LoVo (cell line): ENCODE measurements around the gene TMEM221.
A peak's percentile ranks its signal among the peaks of the same experiment; 100 is the strongest.

Experiments used
- DNase-seq: peaks from one replicate; pipeline ENCODE4 v3.0.0-alpha.2; 2016; ENCODE audit warnings: low spot score

The TMEM221 gene

DNA sequence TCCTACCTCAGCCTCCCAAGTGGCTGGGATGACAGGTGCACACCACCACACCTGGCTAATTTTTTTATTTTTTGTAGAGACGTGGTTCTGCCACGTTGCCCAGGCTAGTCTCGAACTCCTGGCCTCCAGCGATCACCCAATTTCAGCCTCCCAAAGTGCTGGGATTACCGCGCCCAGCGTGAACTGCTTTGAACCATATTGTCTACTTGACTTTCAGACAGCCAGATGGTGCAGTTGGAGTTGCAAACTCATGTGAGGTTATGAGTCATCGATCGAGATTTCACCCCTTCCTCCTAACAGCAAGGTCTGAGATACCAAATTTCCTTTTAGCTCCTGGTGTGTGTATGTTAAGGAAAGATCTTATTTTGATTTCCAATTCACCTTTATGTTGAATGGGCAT, 24.6 kb upstream of the TMEM221 start:
- no peak for DNase-seq

DNA sequence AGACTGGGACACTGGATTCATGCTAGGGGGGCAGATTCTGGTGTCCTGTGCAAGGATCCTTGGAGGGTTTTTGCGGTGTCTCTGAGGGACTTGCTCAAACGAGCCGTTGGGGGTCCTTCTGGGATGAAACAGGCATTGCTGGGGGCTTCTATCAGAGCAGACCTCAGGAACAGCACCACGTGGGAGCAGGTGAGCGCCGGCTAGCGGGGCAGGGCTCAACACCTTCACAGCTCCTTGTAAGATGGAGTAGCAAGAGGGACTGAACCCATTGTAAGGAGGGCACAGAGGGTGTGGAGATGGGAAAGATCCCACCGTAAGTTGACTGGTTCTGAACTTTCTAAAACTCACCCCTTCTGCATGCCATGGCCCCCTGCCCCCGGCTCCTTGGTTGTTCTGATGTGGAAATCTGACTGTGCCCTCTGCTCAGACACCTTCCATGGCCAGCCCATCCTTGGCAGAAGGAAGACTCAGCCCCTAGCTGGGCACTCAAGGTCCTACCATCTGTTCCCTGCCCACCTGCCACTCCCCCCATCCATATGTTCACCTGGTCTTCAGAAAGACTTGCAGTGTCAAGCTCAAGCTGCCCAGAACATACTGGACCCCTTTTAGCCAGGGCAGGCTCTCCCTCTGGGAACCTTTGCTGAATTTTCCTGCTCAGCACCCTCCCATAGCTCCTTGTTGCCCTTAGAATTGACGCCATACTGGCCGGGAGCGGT, 23.1 kb upstream of the TMEM221 start:
- DNase-seq = no peak

- DNase-seq = peak; percentile 96
These were observed 21.8 kb upstream of the TMEM221 start, which contains the start of gene SLC27A1 for GRCh38 chr19:17470068-17470841. Gene SLC27A1 (plus strand): TSS chr19:17470524. CDS start chr19:17470541, 17 bp downstream.

DNA sequence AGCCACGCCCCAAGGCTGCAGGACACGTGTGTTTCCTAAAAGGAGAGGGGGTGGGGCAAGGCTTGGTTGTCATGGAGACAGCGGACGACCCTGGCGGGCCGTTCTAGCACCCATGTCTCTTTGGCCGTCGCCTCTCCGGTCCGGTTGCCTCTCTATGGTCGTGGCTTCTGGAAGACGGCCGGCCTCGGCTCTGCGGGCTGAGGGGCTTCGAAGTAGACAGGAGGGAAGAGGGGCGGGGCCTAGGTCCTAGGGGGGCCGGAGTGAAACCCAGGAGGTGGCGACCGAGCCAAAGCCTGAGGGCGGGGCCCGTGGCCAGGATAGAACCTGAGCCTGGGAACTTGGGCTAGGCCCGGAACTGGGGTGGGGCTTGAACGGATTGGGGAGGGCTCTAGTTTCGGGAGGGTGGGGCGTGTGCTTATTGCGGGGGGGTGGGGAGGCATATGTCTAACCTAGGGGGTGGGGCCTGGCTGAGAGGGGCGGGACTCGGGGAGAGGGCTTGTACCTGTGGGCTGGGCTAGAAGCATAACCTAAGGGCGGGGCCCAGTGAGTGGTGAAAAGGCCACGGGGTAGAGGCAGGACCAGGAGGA, 21.1 kb upstream of the TMEM221 start:
- DNase-seq = peak; percentile 85

- DNase-seq = no peak
These were observed 20.6 kb upstream of the TMEM221 start for GRCh38 chr19:17469092-17469480.

DNA sequence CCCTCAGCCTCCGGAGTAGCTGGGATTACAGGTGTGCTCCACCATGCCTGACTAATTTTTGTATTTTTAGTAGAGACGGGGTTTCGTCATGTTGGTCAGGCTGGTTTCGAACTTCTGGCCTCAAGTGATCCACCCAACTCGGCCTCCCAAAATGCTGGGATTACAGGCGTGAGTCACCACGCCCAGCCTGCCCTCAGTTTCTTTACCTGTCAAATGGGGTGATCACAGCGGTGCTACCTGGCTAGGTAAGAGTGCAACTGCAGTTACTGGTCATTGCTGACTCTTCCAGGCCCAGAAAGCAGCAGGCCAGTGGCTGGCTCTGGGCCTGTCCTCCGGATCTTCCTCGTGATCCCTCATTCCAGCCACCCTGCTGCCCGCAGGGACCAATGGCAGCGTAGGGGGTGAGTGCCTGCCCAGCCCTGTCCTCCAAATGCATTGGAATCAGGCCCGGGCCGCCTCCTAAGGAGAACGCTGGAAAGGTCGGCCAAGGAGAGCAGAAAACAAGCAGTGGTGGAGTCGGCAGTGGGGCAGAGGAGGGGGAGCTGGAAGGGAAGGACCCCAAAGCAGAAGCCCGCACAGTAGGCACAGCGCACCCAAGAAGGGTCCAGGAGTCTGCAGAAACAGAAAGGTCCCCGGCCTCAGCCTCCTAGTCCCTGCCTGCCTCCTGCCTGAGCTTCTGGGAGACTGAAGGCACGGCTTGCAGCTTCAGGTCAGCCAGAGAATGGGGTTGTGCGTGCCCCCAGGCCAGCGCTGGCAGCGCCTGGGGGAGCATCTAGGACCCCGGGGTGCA, 20.0 kb upstream of the TMEM221 start:
- DNase-seq = no peak

DNA sequence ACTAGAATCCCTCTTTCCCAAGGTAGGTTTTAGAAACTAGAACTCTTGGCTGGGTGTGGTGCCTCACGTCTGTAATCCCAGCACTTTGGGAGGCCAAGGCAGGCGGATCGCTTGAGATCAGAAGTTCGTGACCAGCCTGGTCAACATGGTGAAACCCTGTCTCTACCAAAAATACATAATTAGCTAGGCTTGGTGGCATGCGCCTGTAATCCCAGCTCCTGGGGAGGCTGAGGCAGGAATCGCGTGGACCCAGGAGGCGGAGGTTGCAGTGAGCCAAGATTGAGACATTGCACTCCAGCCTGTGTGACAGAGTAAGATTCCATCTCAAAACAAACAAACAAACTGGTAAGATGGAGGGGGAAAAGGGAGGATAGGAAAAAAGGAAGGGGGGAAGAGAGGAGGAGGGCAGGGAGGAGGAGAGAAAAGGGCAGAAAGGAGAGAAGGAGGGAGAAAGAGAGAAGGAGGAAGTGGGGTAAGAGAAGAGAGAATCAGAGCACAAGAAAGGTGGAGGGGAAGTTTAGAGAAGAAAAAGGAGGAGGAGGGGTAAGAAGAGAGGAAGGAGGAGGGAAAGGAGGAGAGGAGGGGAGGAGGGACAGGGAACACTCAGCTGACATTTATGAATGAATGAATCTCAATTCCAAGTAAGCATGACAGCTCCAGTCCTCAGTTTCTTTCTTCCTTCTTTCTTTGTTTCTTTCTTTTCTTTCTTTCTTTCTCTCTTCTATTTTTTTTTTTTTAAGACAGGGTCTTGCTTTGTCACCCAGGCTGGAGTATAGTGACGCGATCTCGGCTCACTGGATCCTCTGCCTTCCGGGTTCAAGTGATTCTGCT, 19.2 kb upstream of the TMEM221 start:
- no peak for DNase-seq

GRCh38 chr19:17466487-17466850, 18.0 kb upstream of the TMEM221 start:
- no peak for DNase-seq

DNA sequence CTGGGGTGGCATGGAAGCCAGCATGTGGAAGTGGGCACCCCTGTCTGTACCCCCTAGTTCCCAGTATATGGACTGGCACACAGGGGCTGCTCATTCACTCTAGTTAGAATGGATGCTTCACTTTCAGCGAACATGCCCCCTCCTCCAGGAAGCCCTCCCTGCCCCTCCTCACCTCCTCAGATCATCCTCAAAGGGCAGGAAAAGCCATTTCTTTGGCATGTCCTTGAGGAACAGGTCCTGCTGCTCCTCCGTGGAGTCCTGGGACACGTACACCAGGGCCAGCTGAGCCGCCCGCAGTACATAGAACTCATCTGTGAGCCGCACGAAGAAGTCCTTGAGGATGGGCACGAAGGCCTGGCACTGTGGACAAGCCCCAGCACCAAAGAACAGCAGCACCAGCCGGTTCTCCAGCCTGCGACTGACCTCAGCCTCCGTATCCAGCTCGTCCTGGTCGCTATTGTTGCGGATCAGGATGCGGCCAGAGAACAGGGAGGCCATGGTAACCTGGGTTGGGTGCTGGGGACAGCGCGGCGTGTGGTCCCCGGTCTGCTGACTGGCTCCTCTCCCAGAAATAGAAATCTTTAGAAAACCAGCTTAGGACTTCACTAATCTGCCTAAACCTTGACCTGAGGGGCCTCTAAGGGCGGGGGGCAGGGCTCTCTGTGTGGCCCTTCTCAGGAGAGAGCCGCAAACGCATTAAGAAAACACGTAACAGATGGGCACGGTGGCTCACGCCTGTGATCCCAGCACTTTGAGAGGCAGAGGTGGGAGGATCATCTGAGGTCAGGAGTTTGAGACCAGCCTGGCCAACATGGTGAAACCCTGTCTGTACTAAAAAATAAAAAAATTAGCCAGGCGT, 12.1 kb upstream of the TMEM221 start, which contains the start of gene NXNL1:
Gene NXNL1 (minus strand): TSS at position 555 of the 859 bp plus-strand sequence. CDS start 57 bp downstream, at position 498.
- no peak for DNase-seq

- DNase-seq = no peak
These were observed 10.5 kb upstream of the TMEM221 start for GRCh38 chr19:17458970-17459369.

DNA sequence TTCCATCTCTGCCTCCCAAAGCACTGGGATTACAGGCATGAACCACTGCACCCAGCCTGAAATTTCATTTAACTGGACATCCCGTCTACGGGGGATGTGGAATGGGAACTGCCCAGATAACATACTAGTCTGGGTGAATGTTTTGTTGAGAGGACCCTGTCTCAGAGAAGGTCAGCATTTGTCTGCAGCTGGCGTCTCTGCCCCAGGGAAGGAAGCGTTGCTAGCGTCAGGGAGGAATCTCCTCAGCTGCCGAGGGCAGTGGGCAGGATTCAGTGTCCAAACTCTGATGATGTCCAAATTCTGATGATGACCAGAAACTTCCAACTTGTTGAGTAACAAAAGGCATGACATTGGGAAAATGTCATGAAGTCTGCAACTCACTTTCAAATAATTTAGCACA, 9.1 kb upstream of the TMEM221 start:
- DNase-seq = no peak

DNA sequence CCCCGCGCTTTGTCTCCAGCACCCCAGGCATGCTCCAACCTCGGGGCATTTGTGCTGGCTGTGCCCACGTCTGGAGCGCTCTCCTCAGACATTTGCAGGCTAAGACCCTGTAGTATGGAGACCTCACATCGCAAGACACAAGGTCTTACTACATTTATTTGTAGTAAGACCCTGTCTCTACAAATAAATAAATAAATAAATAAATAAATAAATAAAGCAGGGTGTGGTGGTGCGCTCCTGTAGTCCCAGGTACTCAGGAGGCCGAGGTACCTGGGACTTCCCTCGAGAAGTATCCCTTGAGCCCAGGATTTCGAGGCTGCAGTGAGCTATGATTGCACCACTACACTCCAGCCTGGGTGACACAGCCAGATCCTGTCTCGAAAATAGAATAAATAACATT, 7.7 kb upstream of the TMEM221 start:
- DNase-seq = no peak

DNA sequence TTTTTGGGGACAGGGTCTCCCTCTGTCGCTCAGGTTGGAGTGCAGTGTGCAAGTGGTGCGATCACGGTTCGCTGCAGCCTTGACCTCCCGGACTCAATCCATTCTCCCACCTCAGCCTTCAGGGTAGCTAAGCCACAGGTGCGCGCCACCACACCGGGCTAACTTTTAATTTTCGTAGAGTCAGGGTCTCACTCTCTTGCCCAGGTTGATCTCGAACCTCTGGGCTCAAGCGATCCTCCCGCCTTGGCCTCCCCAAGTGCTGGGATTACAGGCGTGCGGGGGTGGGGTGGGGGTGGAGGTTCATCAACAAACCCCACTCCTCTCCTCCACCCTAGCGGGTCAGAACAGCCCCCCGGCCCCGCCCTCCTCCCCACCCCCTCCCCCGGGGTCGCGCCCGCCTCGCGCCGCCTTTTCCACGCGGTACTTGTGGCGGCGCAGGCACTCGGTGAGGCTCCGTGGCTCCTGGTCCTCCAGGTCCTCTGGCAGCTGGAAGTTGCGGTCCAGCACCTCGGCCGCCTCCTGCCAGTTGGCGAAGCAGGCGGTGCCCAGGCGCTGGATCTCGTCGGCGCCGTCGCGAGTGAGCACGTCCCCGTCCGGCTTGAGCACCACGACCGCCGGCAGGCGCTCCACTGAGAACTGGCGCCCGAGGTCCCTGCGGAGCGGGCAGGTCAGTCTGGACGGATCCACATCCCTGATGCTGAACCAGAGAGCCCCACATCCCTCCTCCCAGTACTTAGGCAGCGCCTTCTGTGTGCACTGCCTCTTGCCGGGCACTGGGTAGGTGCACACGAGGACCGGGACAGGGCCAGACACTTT, 7.0 kb upstream of the TMEM221 start:
- no peak for DNase-seq

GRCh38 chr19:17454576-17455071, 6.2 kb upstream of the TMEM221 start:
- no peak for DNase-seq

- DNase-seq = no peak
These were observed 3.4 kb upstream of the TMEM221 start for GRCh38 chr19:17451820-17452219.

GRCh38 chr19:17450264-17451075, 2.0 kb upstream of the TMEM221 start:
- peak; percentile 91 for DNase-seq

DNA sequence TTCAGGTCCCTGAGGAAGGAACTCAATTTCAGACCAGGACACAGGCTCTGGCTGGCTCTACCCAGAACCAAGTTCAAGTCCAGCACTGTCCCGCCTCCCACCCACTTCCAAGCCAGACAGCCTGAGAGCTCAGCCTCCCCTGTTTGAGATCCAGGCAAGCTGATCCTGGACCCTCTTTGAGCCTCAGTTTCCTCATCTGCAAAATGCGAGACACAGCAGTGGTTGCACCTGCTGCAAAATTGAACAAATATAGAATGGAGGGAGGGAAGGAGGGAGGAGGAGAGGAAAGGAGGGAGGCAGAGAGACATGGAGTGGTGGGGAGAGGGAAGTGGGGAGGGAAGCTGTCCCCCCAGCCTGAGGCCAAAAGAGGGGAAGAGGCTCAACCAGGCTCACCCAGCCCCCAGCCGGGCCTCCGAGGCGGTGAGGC, 751 bp downstream of the TMEM221 start:
- DNase-seq = no peak

- DNase-seq = no peak
These were observed 2.8 kb downstream of the TMEM221 start for GRCh38 chr19:17445526-17446165.
